ENCODE measurements around the gene TNXB. TPM values are rescaled to one million over a fixed set of nuclear protein-coding genes. Genes with fewer than 3 reads are reported as not detected.

TNXB gene
- total RNA-seq, 1 experiment from 2014 or later = 2.7 TPM

GRCh38 chr6:32047539-32047854 lies 61.6 kb downstream of the TNXB start:
- no TSS peak for BruUV-seq (replicated peaks)
- no peak for TF ChIP-seq CTCF (IDR thresholded peaks at IDR 0.05; ENCODE audit: insufficient read depth in 1 of 2, low read depth in 1 of 2, low read length in 1 of 2, severe bottlenecking in 1 of 2, unreplicated experiment in 1 of 2)
- no peaks in the 10 kb centered on the region for H3K9me3 Mint-ChIP-seq (ENCODE audit: unreplicated experiment)
- no peak overlapping the region for H3K4me3 ChIP-seq (ENCODE audit: low read depth, low read length)
- ChIA-PET POLR2A (no interaction called here), CTCF (interaction anchor here (1.0 to 1.4 kb wide), 2 partner anchors 71 to 81 kb away, joined by 3 read pairs; partner anchors contain the start of gene ATF6B)
- no peaks in the 10 kb centered on the region for H3K4me1 Mint-ChIP-seq (ENCODE audit: low read depth, unreplicated experiment)
- no peak overlapping the region for H3K4me3 Mint-ChIP-seq (ENCODE audit: unreplicated experiment)
- H3K27ac Mint-ChIP-seq (ENCODE audit: unreplicated experiment) = no peak overlapping the region
- H3K27me3 Mint-ChIP-seq (ENCODE audit: insufficient read depth, unreplicated experiment) = no peaks in the 10 kb centered on the region
- no peaks in the 10 kb centered on the region for H3K27me3 ChIP-seq (replicated peaks; ENCODE audit: control insufficient read depth, insufficient read depth, low read length)
- peaks cover 7% of the 10 kb centered on the region for H3K4me1 ChIP-seq
- no peak for DNase-seq
- no peaks in the 10 kb centered on the region for H3K9me3 ChIP-seq
- H3K36me3 ChIP-seq (ENCODE audit: control insufficient read depth, insufficient read depth, low read length) = no peaks in the 10 kb centered on the region
- no peaks in the 10 kb centered on the region for H3K36me3 Mint-ChIP-seq (ENCODE audit: insufficient read depth, unreplicated experiment)
- intact Hi-C loops (cut with micrococcal nuclease; ENCODE audit: unreplicated experiment) = no loop called here

GRCh38 chr6:32047084-32047478 lies 62.1 kb downstream of the TNXB start:
- BruUV-seq (replicated peaks) = no TSS peak
- no peak overlapping the region for H3K4me3 Mint-ChIP-seq (ENCODE audit: unreplicated experiment)
- no peaks in the 10 kb centered on the region for H3K36me3 ChIP-seq (ENCODE audit: control insufficient read depth, insufficient read depth, low read length)
- H3K4me1 Mint-ChIP-seq (ENCODE audit: low read depth, unreplicated experiment) = no peaks in the 10 kb centered on the region
- ChIA-PET CTCF (interaction anchor here (1.4 kb wide), 1 partner anchor 81 kb away, joined by 3 read pairs; the partner anchor contains the start of gene ATF6B), POLR2A (no interaction called here)
- DNase-seq = no peak
- no peak overlapping the region for H3K4me3 ChIP-seq (ENCODE audit: low read depth, low read length)
- intact Hi-C loops (cut with micrococcal nuclease; ENCODE audit: unreplicated experiment) = no loop called here
- no peaks in the 10 kb centered on the region for H3K36me3 Mint-ChIP-seq (ENCODE audit: insufficient read depth, unreplicated experiment)
- H3K9me3 Mint-ChIP-seq (ENCODE audit: unreplicated experiment) = no peaks in the 10 kb centered on the region
- H3K9me3 ChIP-seq = no peaks in the 10 kb centered on the region
- no peak overlapping the region for H3K27ac Mint-ChIP-seq (ENCODE audit: unreplicated experiment)
- H3K4me1 ChIP-seq = peaks cover 7% of the 10 kb centered on the region
- H3K27me3 ChIP-seq (replicated peaks; ENCODE audit: control insufficient read depth, insufficient read depth, low read length) = no peaks in the 10 kb centered on the region
- no peaks in the 10 kb centered on the region for H3K27me3 Mint-ChIP-seq (ENCODE audit: insufficient read depth, unreplicated experiment)
- TF ChIP-seq CTCF (IDR thresholded peaks at IDR 0.05; ENCODE audit: insufficient read depth in 1 of 2, low read depth in 1 of 2, low read length in 1 of 2, severe bottlenecking in 1 of 2, unreplicated experiment in 1 of 2) = no peak

- ChIA-PET CTCF (interaction anchor here (1.4 kb wide), 1 partner anchor 82 kb away, joined by 3 read pairs; the partner anchor contains the start of gene ATF6B), POLR2A (no interaction called here)
- Histone ChIP-seq H3K4me1 (peaks cover 7% of the 10 kb centered on the region), H3K9me3 (no peaks in the 10 kb centered on the region), H3K36me3 (ENCODE audit: control insufficient read depth, insufficient read depth, low read length) (no peaks in the 10 kb centered on the region), H3K4me3 (ENCODE audit: low read depth, low read length) (no peak overlapping the region), H3K27me3 (replicated peaks; ENCODE audit: control insufficient read depth, insufficient read depth, low read length) (no peaks in the 10 kb centered on the region)
- Mint-ChIP-seq H3K27me3 (ENCODE audit: insufficient read depth, unreplicated experiment) (no peaks in the 10 kb centered on the region), H3K27ac (ENCODE audit: unreplicated experiment) (no peak overlapping the region), H3K9me3 (ENCODE audit: unreplicated experiment) (no peaks in the 10 kb centered on the region), H3K4me3 (ENCODE audit: unreplicated experiment) (no peak overlapping the region), H3K36me3 (ENCODE audit: insufficient read depth, unreplicated experiment) (no peaks in the 10 kb centered on the region), H3K4me1 (ENCODE audit: low read depth, unreplicated experiment) (no peaks in the 10 kb centered on the region)
- TF ChIP-seq CTCF (IDR thresholded peaks at IDR 0.05; ENCODE audit: insufficient read depth in 1 of 2, low read depth in 1 of 2, low read length in 1 of 2, severe bottlenecking in 1 of 2, unreplicated experiment in 1 of 2) = no peak
- intact Hi-C loops (cut with micrococcal nuclease; ENCODE audit: unreplicated experiment) = no loop called here
- no peak for DNase-seq
- no TSS peak for BruUV-seq (replicated peaks)
These were observed 62.6 kb downstream of the TNXB start for GRCh38 chr6:32046450-32047083.

Data from Caco-2 (cell line).